HepG2 (cell line): ENCODE data around the gene CAMSAP3.

Experiments used
- ZNF550 ChIP-seq: sonication (generic); formaldehyde crosslinking; IDR thresholded peaks from 2 replicates; pipeline ENCODE4 v1.4.0; 2020; ENCODE audit warnings: mild to moderate bottlenecking, missing genetic modification reagents, borderline replicate concordance
- ZSCAN29 ChIP-seq: sonication (generic); formaldehyde crosslinking; conservative IDR thresholded peaks from 2 replicates; pipeline ENCODE4 v1.4.0; 2020; ENCODE audit warnings: mild to moderate bottlenecking, missing genetic modification reagents

DNA sequence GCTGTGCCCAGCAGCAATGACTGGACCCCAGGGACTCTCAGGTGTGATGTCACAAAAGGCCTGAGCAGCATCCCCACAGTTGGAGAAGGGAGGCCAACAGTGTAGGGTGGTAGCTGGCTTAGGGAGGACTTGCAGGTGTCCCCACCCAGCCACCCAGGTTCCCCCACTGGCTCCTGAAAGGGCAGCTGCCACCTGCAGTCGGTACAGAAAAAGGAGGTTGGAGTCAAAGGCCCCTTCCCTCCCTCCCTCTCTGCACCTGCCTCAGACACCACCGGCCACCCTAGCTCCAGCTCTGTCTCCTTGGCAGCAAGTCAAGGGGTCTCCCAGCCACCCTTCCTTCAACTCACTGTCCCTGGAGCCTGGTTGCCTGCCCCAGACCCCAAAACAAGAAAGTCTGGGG lies 38.0 kb downstream of the CAMSAP3 start, which contains the start of gene PCP2:
- TF ChIP-seq ZSCAN29 (CRISPR knock-in tag) (no peak), ZNF550 (CRISPR knock-in tag) (no peak)
